ENCODE results near the gene SIX2.
A peak's percentile ranks its signal among the peaks of the same experiment; 100 is the strongest.

SIX2 gene

GRCh38 chr2:44964752-44965236 is 44.5 kb downstream of the SIX2 start:
- no peak for DNase-seq

GRCh38 chr2:44962176-44962695 is 47.0 kb downstream of the SIX2 start:
- no peak for DNase-seq

- no peak for DNase-seq
Observed at GRCh38 chr2:44960871-44961270, 48.4 kb downstream of the SIX2 start.

GRCh38 chr2:44959855-44960254 is 49.4 kb downstream of the SIX2 start:
- no peak for DNase-seq

GRCh38 chr2:44957656-44958327 is 51.5 kb downstream of the SIX2 start:
- no peak for DNase-seq

DNA sequence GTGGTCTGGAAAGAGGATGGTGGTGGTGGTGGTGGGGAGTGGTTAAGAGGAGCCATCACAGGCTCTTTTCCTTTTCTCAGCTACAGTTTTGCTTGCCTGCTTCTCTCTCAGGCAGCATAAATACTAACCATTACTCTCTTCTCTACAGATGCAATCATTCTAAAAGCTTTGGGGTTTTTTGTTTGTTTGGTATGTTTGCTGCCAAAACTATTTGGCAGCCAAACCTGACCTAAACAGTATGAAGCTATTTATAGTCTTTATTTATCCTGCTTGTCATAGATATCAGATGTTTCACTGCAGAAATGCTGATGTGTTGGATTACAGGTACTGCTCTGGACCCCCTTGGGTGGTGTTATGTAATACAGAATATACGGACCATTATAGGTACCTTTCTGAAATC is 52.4 kb downstream of the SIX2 start:
- DNase-seq = no peak

GRCh38 chr2:44955593-44956392 is 53.5 kb downstream of the SIX2 start:
- DNase-seq = peak; percentile 49

All from effector CD8-positive, alpha-beta T cell (primary cell).